Sigmoid colon (tissue), 7 donors: ENCODE results near the gene AKAP10. TPM values are rescaled to one million over a fixed set of nuclear protein-coding genes. Genes with fewer than 3 reads are reported as not detected.

ENCODE experiments used
- DNase-seq: peaks from one replicate; pipeline ENCODE4 v3.0.0-alpha.2; 2019
- H3K27ac ChIP-seq, 4 donors: fragments of 200-600 bp; sonication (generic); one replicate each; pipeline ENCODE4 v1.5.1; 2016 to 2019; ENCODE audit warnings: mild to moderate bottlenecking in 1 of 4
- H3K27me3 ChIP-seq, 3 donors: fragments of 200-600 bp; sonication (generic); one replicate each; pipeline ENCODE4 v1.5.1; 2019; ENCODE audit warnings: mild to moderate bottlenecking in 1 of 3
- H3K36me3 ChIP-seq, 4 donors: fragments of 200-600 bp; sonication (generic); one replicate each; pipeline ENCODE4 v1.5.1; 2016 to 2019
- H3K4me1 ChIP-seq, 4 donors: fragments of 200-600 bp; sonication (generic); one replicate each; pipeline ENCODE4 v1.5.1; 2017 to 2019
- H3K4me3 ChIP-seq, 4 donors: fragments of 200-600 bp; sonication (generic); one replicate each; pipeline ENCODE4 v1.5.1; 2017 to 2019; ENCODE audit warnings: mild to moderate bottlenecking in 2 of 4, moderate library complexity in 1 of 4
- H3K9me3 ChIP-seq, 4 donors: fragments of 200-600 bp in 3 of 4; sonication (generic) in 3 of 4; one replicate each; pipeline versions ENCODE4 v1.5.1 to v1.6.1; 2013 to 2019
- EP300 ChIP-seq, 4 donors: sonication (generic); formaldehyde crosslinking; IDR thresholded peaks; one replicate each; pipeline ENCODE4 v1.6.1; 2017; ENCODE audit warnings: antibody characterized with exemption in 4 of 4
- POLR2A ChIP-seq, 2 donors: fragments of 450-650 bp; IDR thresholded peaks; one replicate each; pipeline ENCODE4 v1.6.1; 2016; ENCODE audit warnings: antibody characterized with exemption in 2 of 2, mild to moderate bottlenecking in 2 of 2, moderate library complexity in 2 of 2
- POLR2AphosphoS5 ChIP-seq, 4 donors: sonication (generic); formaldehyde crosslinking; IDR thresholded peaks; one replicate each; pipeline ENCODE4 v1.6.1; 2017; ENCODE audit warnings: antibody characterized with exemption in 4 of 4
- WGBS, 2 donors: extraction: QIAGEN DNeasy Blood & Tissue Kit; methylation state at CpG; one replicate each; pipeline ENCODE4 v1.1.7; 2013; 5-methylcytosine and 5-hydroxymethylcytosine counted together
- intact Hi-C: fragments of 100-400 bp; cut with DNase I; formaldehyde crosslinking; loops from one replicate; pipeline ENCODE4 v1.15.1; 2023
- polyA plus RNA-seq, 3 donors: library from polyadenylated mRNA; stranded (reverse); fragments of 200-250 nt; gene quantifications; one replicate each; pipeline ENCODE4 v1.2.3, GENCODE V29; 2013
- total RNA-seq, 4 donors: library from RNA; depleted of rRNA; stranded (reverse); fragments of >200 nt; gene quantifications; one replicate each; pipeline ENCODE4 v1.1.0, GENCODE V29; 2016
- TF ChIP-seq, protein P1 (sequence below), 4 experiments: fragments of 450-650 bp in 3 of 4; fragments of 200-600 bp in 1 of 4; IDR thresholded peaks; one replicate each; pipeline ENCODE4 v1.5.1; 2016 to 2019; ENCODE audit warnings: antibody characterized with exemption in 4 of 4, mild to moderate bottlenecking in 3 of 4, moderate library complexity in 2 of 4
- donor health status: healthy with polysubstance abuse.
- donor health status: Bipolar disorder and iron deficiency.
- donor health status: healthy.

Gene AKAP10
- total and polyA plus RNA-seq, 7 donors, result 9.5 to 37.5 (median 24.0) TPM

- Histone ChIP-seq H3K9me3 (no peaks in the 10 kb centered on the region), H3K4me1 (peaks cover 0 to 14% (median 10%) of the 10 kb centered on the region in 4 donors), H3K36me3 (no peaks in the 10 kb centered on the region), H3K4me3 (no peak overlapping the region), H3K27me3 (peaks cover 0 to 56% (median 25%) of the 10 kb centered on the region in 3 donors), H3K27ac (peak overlapping the region in 1 of 4 donors; percentile 82)
- DNase-seq, result no peak
- TF ChIP-seq POLR2A (IDR thresholded peaks at IDR 0.05), result no peak
- no peak for TF ChIP-seq EP300 (IDR thresholded peaks at IDR 0.05)
- TF ChIP-seq, protein P1, sequence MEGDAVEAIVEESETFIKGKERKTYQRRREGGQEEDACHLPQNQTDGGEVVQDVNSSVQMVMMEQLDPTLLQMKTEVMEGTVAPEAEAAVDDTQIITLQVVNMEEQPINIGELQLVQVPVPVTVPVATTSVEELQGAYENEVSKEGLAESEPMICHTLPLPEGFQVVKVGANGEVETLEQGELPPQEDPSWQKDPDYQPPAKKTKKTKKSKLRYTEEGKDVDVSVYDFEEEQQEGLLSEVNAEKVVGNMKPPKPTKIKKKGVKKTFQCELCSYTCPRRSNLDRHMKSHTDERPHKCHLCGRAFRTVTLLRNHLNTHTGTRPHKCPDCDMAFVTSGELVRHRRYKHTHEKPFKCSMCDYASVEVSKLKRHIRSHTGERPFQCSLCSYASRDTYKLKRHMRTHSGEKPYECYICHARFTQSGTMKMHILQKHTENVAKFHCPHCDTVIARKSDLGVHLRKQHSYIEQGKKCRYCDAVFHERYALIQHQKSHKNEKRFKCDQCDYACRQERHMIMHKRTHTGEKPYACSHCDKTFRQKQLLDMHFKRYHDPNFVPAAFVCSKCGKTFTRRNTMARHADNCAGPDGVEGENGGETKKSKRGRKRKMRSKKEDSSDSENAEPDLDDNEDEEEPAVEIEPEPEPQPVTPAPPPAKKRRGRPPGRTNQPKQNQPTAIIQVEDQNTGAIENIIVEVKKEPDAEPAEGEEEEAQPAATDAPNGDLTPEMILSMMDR (IDR thresholded peaks at IDR 0.05), result no peak
- TF ChIP-seq POLR2AphosphoS5 (IDR thresholded peaks at IDR 0.05), result no peak
- WGBS, 2 donors, result 67 to 75% methylated on average over 1 of the region's 1 CpG
- intact Hi-C loops, result loop anchor here (5.0 kb wide), 1 partner anchor 101 kb away; no protein-coding TSS in a partner anchor
Observed at GRCh38 chr17:20010936-20011335, 33.3 kb upstream of the AKAP10 start.

DNA sequence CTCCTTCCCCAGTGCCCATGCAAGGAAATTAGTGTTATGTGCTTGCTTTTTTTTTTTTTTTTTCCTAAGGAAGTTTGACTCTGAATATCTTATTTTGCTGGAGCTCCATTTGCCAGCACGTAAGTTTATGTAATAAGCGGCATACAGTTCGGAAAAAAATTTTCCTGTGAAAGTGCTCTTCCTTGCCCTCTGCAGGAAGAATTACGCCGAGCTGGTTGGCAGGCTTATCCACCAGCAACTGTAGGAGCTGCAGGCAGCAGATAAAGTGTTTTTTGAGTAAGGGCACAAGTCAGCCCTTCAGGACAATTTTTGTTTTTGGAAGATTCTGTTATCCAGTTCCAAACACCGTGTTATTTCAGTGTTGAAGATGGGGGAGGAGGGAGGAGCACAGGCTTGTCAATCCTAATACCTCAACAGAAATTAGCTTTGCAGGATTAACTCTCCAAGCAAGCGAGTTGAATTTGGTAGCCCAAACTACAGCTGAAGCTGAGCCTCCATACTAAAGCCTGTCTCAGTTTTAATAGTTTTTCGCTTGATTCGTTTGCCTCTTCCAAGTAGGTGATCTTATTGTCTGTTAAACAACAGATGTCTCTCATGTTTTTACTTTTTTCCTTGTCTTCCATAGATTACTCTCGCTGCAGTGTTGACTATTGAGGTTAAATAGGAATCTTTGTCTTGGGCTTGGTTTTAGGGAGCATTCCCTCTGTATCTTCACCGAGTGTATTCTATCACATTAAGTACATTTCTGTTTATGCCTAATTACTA lies 32.7 kb upstream of the AKAP10 start:
- 15 to 25% methylated on average over 11 of the region's 11 CpGs for WGBS, 2 donors
- Histone ChIP-seq H3K9me3 (no peaks in the 10 kb centered on the region), H3K27ac (peak overlapping the region; percentile 58 to 82 (median 60)), H3K4me1 (peaks cover 0 to 14% (median 10%) of the 10 kb centered on the region in 4 donors), H3K36me3 (no peaks in the 10 kb centered on the region), H3K4me3 (peak overlapping the region; percentile 43 to 64 (median 56)), H3K27me3 (peaks cover 0 to 51% (median 25%) of the 10 kb centered on the region in 3 donors)
- no peak for DNase-seq
- TF ChIP-seq POLR2AphosphoS5 (IDR thresholded peaks at IDR 0.05), result no peak
- TF ChIP-seq, protein P1 (IDR thresholded peaks at IDR 0.05), result peak in 1 of 4 experiments; percentile 32
- intact Hi-C loops, result loop anchor here (5.0 kb wide), 1 partner anchor 102 kb away; no protein-coding TSS in a partner anchor

- no peaks in the 10 kb centered on the region for H3K9me3 ChIP-seq
- 0 to 1% methylated on average over 96 of the region's 96 CpGs for WGBS, 2 donors
- H3K27me3 ChIP-seq, result peaks cover 0 to 45% (median 25%) of the 10 kb centered on the region in 3 donors
- DNase-seq, result peak; percentile 84
- peaks cover 0 to 14% (median 10%) of the 10 kb centered on the region in 4 donors for H3K4me1 ChIP-seq
- intact Hi-C loops, result loop anchor here (5.0 kb wide), 1 partner anchor 103 kb away; no protein-coding TSS in a partner anchor
- no peaks in the 10 kb centered on the region for H3K36me3 ChIP-seq
- TF ChIP-seq POLR2AphosphoS5 (IDR thresholded peaks at IDR 0.05) (peak in 2 of 4 donors; percentile 15 to 19), EP300 (IDR thresholded peaks at IDR 0.05) (no peak), POLR2A (IDR thresholded peaks at IDR 0.05) (no peak)
- TF ChIP-seq, protein P1 (IDR thresholded peaks at IDR 0.05), result peak in 1 of 4 experiments; percentile 100
- peak within 1 kb of the TSS; percentile 43 to 64 (median 56) for H3K4me3 ChIP-seq
- peak within 1 kb of the TSS; percentile 58 to 82 (median 60) for H3K27ac ChIP-seq
Observed at GRCh38 chr17:20009302-20010098, 31.9 kb upstream of the AKAP10 start, which contains the start of gene SPECC1. TSS of gene SPECC1 (plus strand) at chr17:20009359. CDS start at chr17:20096652, 87,293 bp downstream.

GRCh38 chr17:20009052-20009301 lies 31.3 kb upstream of the AKAP10 start:
- no peaks in the 10 kb centered on the region for H3K36me3 ChIP-seq
- H3K4me3 ChIP-seq, result peak overlapping the region; percentile 43 to 64 (median 56)
- peaks cover 0 to 14% (median 10%) of the 10 kb centered on the region in 4 donors for H3K4me1 ChIP-seq
- WGBS, 2 donors, result 0% methylated on average over 18 of the region's 18 CpGs
- peaks cover 0 to 45% (median 25%) of the 10 kb centered on the region in 3 donors for H3K27me3 ChIP-seq
- intact Hi-C loops, result no loop called here
- H3K27ac ChIP-seq, result peak overlapping the region in 3 of 4 donors; percentile 36 to 82 (median 61)
- TF ChIP-seq EP300 (IDR thresholded peaks at IDR 0.05), result no peak
- TF ChIP-seq, protein P1 (IDR thresholded peaks at IDR 0.05), result peak in 3 of 4 experiments; percentile 73 to 79 (median 75)
- TF ChIP-seq POLR2AphosphoS5 (IDR thresholded peaks at IDR 0.05), result no peak
- TF ChIP-seq POLR2A (IDR thresholded peaks at IDR 0.05), result no peak
- H3K9me3 ChIP-seq, result no peaks in the 10 kb centered on the region
- DNase-seq, result no peak
